NCI-H2196 (cell line): ENCODE data around the gene ATG13.
"Not testable (repeated sequence)": the region's sequence is repeated elsewhere in the genome, so short reads cannot be mapped to it uniquely, and the experiment has no call there.

ENCODE experiments used
- DNase-seq: peaks from one replicate; lab custom pipeline; 2025; ENCODE audit not compliant: unreplicated experiment; lab: John Stamatoyannopoulos, UW

ATG13 gene

DNA sequence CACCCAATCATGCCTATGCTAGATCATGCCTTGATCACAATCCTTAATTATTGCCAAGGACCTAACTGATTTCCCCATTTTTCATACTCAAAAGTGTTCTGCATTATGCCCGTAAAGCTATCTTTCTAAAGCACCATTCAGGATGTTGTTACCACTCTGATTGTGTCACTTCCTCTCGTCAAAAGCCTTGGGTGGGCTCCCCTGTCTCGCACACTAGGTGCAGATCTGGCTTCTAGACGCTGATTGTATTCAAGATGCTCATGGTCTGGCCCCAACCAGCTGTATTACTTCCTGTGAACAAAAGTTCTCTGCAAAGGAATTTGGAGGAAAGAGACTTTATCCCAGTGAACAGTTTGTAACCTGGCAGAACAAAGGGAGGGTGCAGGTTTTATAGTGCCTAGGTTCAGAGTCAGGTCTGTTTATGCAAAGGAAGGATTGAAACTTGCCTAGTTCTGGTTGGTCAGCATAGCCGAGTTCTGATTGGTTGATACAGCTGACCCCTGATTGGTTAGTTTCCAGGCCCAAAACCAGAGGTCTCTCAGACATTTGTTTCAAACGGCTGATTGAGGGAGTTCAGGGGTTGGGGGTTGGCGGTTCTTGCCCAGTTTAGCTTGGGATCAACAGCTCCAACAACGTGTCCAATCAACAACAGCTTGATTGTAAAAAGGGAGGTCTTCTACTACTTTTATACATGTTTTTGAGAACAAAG lies 25.4 kb downstream of the ATG13 start:
- DNase-seq: no peak

DNA sequence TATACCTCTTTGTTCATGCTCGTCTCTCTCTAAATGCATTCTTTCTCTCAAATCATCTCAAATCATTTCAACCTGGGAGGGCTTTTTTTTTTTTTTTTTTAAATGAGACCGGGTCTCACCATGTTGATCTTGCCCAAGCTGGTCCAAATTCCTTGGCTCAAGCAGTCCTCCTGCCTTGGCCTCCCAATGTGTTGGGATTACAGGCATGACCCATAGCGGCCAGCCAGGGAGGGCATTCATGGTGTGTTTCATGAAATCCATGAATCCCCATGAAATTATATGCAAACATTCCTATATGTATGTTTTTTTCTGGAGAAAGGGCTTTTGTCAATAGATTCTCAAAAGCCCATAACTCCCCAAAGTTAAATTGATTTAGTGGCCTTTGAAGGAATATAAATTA lies 26.2 kb downstream of the ATG13 start:
- no peak for DNase-seq

DNA sequence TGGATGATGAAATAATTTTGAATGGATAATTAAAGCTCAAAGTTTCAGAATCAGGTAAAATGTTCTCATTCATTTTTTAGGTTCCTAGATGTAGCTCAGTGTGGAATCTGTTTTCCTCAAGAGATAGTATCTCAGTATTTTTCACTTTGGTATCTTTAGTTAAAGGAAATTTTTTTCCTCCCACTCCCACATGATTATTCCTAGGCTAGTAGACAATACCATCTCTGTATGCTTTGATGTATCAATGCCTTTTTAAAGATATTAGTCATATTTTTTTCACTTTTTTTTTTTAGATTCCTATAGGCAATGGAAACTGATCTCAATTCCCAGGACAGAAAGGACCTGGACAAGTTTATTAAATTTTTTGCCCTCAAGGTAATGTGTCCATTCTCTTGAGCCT lies 26.6 kb downstream of the ATG13 start:
- no peak for DNase-seq

DNA sequence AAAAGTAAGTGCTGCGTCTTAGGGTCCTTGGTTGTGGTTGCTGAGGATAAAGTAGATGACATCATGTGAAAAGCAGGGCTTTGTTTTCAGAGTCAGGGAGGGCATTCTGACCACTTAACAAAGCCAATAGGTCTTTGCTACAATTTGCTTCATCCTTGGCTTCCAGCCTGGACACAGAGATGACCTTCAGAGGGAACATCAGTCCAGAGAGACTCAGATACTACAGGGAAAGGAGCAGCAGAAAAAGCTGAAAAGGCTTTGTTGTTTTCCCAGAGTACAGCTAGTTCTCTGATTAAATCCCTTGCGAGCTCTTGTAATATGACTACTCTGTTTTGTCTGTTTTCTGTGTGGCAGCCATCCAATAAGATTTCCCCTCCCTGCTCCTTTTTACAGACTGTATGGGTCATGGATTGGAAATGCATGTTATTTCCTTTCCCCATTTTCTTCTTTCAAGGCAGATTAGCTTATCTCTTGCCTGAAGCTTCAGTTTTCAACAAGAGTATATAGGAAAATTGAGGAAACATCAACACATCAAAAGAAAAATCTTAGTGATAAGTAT lies 31.9 kb downstream of the ATG13 start:
- peak; percentile 55 for DNase-seq

DNA sequence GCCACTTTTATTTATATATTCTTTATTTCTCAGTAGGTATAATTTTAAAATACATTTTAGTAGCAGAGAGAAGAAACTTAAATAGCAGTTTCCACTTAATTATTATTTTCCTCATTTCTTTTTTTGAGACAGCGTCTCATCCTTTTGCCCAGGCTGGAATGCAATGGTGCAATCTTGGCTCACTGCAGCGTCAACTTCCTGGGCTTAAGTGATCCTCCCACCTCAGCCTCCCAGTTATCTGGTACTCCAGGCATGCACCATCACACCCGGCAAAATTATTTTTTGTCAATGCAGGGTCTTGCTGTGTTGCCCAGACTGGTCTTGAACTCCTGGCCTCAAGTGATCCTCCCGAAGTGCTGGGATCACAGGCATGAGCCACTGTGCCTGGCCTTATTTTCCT lies 38.3 kb downstream of the ATG13 start:
- DNase-seq: no peak

DNA sequence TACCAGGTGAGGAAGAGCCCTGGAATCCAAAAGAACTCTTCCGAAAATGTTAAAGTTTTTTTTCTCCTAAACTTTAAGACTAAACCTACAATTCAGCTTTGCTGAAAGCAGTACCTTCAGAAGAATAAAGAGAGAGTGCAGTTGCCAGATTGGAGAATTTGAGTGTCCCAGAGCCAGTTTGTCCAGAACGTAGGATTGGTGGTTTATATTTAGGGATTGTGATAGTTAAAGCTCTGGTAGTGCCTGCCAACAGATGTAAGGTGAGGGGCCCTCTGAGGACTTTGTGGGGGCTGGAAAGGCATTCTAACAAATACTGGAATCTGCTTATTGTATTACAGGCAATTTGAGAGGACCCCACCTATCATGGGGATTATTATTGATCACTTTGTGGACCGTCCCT lies 39.8 kb downstream of the ATG13 start:
- no peak for DNase-seq

DNA sequence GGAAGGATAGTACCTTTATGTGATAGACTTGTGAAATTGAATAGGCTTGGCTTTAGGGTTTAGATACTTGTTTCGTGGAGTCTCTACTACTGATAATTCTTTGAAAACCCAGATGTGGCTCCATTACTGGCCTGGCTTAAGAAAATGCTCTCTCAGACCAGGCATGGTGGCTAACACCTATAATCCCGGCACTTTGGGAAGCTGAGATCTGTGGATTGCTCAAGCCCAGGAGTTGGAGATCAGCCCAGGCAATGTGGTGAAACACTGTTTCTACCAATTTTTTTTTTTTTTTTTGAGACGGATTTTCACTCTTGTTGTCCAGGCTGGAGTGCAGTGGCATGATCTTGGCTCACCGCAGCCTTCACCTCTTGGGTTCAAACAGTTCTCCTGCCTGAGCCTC lies 40.9 kb downstream of the ATG13 start:
- DNase-seq: no peak

DNA sequence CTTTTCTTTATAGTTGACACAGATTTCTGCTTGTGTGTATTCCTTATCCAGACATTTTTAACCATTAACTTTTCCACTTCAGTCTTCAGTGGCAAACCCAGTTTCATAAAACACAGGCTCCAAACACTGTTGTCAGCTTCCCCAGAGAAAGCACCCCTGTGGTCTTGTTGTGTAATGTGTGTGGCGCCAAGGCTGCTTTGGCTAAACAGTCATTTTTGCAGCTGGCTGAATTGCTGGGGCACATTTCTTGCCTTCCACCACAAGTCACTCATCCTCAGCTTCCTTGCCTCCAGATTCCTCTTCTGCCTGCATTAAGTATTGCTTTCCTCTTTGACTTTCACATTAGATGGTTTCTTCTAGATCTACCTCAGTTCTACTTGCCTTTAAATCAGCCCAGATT lies 42.6 kb downstream of the ATG13 start:
- no peak for DNase-seq

DNA sequence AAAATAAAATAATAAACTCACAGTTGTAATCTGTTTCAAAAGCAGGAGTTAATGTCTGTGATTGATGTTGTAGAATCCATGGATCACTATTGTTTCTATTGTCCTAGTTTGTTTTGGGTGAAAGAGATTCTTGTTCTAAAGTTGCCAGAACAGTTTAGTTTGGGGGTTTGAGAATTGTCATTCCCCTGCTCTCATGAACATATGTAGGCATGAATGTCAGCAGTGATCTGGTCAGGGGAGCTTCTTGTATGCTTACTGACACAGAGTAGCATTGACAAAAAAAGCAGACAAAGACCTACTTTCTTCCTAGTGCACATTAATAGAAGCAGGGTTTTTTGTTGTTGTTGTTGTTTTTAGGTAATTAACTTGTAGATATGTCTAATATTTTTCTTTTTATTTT lies 44.5 kb downstream of the ATG13 start:
- DNase-seq: no peak

DNA sequence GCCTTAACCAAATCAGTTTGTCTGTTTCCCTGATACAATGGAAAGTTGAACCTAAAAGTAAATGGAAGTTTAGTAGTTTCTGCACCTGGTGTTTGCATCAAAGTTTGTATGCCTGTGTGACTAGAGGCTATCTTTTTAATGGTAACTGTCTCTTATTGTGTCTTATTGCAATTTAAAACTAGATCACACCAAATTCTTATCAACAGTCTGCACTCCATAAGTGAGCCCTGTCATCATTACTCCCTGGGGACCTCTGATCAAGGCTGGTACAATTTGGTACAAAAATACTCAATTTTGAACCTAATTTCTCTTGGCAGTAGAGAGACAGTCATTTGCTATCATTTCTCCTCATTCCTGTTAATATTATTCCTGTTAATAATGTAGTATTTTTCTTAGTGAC lies 45.0 kb downstream of the ATG13 start:
- no peak for DNase-seq

DNA sequence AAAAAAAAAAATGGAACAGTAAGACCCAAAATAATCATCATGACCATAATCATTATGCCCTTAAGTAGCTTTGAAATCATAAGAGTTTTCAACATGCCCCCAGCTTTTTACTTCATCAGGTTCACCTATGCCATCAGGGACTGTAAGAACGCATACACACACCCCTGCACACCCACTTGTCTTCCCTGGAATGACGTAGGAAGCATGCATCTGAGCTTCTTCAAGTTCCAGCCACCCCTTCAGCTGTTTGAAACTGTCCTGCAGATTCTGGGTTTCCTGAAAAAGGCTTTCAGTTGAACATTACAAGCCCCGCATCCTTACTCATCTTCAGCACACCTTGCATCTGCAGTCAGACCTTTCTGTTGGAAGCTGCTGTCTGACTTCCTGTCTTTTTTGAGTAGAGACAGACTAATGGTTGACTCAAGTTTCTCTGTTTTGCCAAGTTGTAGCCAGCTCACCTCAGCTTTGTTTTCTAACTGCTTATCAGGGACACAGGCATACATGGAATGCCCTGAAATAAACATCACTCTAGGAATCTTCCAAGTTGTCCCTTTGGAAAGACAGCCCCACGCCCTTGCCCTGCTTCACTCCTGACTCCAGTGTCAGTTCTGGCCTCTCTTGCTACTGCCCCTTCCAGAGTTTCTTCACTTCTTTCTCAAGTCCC lies 46.1 kb downstream of the ATG13 start:
- no peak for DNase-seq

DNA sequence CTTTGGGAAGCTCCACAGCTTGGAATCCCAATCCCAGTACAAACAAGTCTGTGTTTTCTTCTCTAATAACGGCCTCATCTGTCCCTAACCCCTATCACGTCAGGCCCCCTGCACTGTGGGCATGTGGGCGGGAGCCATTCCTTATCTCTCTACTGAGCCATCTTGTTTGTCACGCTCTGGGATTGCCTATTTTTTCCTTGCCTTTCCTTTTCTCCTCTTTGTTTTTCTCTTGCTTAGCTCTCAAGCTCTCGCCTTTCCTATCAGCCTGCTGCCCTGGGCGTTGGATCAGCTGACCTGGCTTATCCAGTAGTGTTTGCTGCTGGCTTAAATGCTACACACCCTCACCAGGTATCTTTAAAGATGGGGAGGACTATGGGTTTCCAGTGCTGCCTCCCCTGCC lies 47.3 kb downstream of the ATG13 start:
- no peak for DNase-seq

DNA sequence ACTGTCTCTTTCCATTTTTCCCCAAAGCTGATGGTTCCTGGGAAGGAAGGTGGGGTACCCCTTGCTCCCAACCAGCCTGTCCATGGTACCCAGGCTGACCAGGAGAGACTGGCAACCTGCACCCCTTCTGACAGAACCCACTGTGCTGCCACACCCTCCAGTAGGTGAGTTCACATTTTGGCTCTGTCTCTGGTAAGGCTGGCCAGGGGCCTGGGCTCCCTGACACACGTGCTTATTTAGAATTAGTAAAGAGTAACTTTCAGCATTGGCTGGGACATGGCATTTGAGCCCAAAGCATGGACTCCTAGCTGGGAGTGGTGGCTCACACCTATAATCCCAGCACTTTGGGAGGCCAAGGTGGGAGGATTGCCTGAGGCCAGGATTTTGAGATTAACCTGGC lies 48.0 kb downstream of the ATG13 start:
- no peak for DNase-seq

DNA sequence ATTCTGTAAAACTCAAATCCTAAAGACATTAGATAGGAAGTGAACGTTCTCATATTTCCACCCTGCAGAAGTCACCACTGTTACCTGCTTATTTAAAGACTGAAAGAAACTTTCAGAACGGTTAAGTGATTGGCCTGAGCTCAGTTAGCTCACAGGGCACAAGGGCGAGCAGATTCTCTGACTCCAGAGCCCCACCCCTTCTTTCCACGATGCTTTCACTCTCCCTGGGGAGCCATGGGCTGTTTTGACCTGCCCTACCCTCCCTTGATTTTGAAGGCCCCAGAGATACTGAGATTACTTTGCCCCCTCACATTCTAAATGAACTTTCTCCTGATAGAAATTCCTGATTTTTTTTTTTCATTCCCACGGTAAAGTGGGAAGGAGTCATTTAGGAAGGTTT lies 49.2 kb downstream of the ATG13 start:
- no peak for DNase-seq

DNA sequence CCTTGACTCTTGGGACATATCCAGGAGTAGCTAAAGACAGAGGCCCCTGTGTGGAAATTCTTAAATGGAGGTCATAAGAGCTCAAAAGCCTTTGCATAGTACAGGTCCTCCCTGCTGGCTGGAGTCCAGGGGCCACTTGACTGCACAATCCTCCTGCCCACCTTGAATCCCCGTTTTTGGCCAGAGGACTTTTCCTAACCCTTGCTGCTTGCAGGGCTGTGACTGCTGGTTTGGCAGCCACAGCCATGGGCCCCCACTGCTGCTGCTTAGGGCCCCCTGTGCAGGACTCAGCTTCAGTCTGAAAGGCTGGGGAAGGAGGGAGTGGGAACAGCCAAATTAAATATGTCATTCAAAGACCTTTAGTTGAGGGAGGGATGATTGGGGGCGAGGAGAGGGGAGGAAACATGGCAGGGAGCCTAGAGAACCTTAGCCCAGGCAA lies 49.7 kb downstream of the ATG13 start:
- DNase-seq: no peak

DNA sequence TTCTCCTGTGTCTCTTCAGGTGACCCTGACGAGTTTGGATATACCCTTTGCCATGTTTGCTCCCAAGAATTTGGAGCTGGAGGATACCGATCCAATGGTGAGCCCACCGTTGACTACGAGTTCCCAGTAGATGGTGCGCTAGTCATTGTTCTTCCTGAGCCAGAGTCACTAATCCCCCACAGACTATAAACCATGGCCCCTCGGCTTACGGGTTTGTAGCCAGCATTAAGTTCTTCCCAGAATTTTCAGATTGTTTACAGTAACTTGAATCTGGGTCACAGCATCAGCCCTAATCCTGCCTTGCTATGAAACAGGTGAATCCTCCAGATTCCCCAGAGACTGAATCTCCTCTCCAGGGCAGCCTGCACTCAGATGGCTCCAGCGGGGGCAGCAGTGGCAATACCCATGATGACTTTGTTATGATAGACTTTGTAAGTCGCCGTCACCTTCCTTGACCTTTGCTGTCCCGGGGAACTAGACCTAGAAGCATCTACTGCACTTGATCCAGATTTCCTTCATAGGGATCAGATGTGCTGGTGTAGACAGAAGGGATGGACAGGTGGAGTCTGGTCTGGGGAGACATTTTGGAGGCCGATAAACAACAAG lies 51.2 kb downstream of the ATG13 start:
- DNase-seq: no peak

DNA sequence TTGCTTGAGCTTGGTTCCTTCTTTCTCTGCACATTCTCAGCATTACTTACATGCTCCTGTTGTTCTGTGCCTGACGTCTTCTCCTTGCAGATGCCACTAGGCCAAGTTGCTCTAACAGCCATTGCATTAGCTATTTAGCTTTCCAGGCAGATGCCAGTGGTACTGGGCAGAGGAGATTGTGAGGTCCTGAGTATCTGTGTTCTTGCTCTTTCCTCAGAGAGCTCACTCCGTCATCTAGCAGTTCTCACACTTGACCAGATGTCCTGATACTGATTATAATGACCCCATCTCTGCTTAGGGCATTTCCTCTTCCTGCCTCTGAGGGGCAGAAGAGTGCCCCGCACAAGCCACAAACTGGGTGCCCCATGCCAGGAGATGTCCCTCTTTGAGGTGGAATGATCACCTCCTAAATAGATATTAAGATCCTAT lies 52.4 kb downstream of the ATG13 start:
- DNase-seq: peak; percentile 22

DNA sequence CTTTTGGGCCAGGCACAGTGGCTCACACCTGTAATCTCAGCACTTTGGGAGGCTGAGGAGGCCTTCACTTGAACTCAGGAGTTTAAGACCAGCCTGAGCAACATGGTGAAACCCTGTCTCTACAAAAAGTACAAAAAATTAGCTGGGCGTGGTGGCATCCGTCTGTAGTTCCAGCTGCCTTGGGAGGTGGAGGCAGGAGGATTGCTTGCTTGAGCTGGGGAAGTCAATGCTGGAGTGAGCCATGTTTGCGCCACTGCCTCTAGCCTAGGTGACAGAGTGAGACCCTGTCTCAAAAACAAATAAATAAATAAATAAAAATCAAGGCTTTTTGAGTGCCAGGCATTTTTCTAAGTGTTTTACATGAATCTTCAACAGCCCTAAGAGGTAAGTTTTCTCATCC lies 53.2 kb downstream of the ATG13 start:
- not testable (repeated sequence) for DNase-seq

DNA sequence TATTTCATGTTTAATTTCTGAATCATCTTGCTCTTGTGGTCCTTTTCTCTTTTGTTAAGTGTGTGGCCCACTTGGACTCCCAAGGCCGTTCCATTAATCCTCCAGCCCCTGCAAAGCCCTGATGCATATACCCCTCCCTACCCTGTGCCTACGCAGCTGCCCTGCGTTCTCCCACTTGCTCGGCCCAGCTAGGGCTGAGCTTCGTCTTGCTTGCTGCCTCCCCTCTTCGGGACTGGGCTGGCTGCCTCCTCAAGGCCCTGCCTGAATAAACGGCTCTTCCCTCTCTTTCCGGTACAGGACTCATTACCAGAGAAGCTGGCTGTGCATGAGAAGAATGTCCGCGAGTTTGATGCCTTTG lies 54.6 kb downstream of the ATG13 start:
- no peak for DNase-seq

DNA sequence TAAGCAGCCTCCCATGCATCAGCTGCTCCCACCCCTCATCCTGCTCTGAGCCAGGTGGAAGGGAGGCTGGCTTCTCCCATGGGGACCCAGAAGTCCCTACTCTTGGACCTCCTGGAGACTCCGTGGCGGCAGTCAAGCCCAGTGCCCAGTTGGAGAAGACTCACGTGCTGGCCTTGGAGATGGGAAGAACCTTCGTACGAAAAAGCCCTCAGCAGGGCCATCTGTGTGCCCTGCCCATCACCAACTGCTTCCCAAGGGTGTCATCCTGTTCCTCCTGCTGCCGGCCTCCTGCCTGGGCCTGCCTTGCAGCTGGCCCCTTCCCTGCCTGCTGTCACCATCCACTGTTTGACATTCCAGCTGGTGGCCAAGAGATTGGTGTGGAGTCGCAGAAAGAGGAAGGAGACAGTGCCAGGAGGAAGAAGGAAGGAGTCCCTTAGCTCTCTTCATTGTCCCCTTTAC lies 55.1 kb downstream of the ATG13 start:
- DNase-seq: no peak

DNA sequence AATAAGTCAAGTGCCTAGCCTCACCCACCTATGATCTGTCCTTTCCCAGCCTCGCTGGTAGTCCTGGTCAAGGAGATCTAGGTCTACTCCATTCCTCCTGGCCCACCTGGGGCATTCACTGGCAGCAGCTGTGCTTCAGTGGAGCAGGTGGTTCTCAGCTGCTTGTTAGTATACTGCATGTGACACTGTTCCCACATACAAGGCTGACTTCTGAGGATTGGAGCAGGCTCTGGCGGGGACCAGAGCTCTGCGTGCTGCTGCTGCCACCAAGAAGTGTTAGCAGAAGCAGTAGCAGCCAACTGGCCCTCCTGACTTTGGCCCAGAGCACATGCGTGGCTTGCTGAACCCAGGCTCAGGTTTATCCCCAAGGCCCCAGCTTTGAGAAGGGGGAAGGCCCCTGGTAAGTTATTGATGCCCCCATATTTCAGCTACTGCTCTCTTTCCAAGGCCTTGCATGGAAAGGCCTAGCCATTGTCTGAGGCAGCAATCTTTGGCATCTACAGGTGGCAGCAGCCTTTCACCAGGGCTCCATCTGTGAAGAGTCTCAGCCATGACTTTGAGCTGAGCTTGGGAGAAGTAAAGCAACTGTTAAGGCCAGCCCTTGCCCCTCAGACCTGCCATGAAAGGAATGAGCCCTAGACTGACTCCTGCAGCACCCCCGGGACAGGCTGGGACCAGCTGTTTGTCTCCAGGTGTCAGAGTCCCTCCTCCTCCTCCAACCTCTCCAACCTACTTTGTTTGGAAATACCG lies 56.5 kb downstream of the ATG13 start:
- DNase-seq: no peak
